Left lung (tissue), 10 donors: ENCODE results near the gene CACNA2D3. TPM values are rescaled to one million over a fixed set of nuclear protein-coding genes. Genes with fewer than 3 reads are reported as not detected.

Source experiments
- ATAC-seq: fragments of 200-7000 bp; cut with Tn5 transposase; one replicate; pipeline ENCODE4 v1.9.1; 2020; ENCODE audit warnings: moderate library complexity
- DNase-seq, 4 donors: peaks; one replicate each; pipeline ENCODE4 v3.0.0-alpha.2; 2013 to 2020
- H3K27ac ChIP-seq, 2 donors: fragments of 200-600 bp; sonication (generic) in 1 of 2; one replicate each; pipeline versions ENCODE4 v1.5.0 to v1.8.0; 2020 to 2021
- H3K27me3 ChIP-seq, 2 donors: fragments of 200-600 bp; sonication (generic) in 1 of 2; one replicate each; pipeline versions ENCODE4 v1.5.0 to v1.8.0; 2020 to 2021
- H3K36me3 ChIP-seq, 2 donors: fragments of 200-600 bp; sonication (generic) in 1 of 2; one replicate each; pipeline versions ENCODE4 v1.5.0 to v1.8.0; 2020 to 2021
- H3K4me1 ChIP-seq, 2 donors: fragments of 200-600 bp; one replicate each; pipeline ENCODE4 v1.8.0; 2021
- H3K4me3 ChIP-seq, 2 donors: fragments of 200-600 bp; sonication (generic) in 1 of 2; one replicate each; pipeline versions ENCODE4 v1.5.0 to v1.8.0; 2020 to 2021; ENCODE audit warnings: mild to moderate bottlenecking in 1 of 2
- H3K9me3 ChIP-seq, 2 donors: fragments of 200-600 bp; sonication (generic) in 1 of 2; one replicate each; pipeline versions ENCODE4 v1.5.0 to v1.8.0; 2020 to 2021
- intact Hi-C, 2 donors: fragments of 100-400 bp; cut with DNase I; formaldehyde crosslinking; loops; one replicate each; pipeline versions ENCODE4 v1.11.2 to v1.14.2; 2022
- polyA plus RNA-seq, 6 donors: library from polyadenylated mRNA; unstranded; fragments of 120-200 nt; gene quantifications; one replicate each; pipeline ENCODE4 v1.2.1, GENCODE V29; 2013; ENCODE audit not compliant: insufficient read length in 6 of 6
- total RNA-seq, 2 donors: library from RNA; stranded (reverse); fragmentation: NEBNext Ultra II Directional; extraction: Animal tissue kit (Norgen Biotek cat#: 25700); gene quantifications; one replicate each; pipeline ENCODE4 v1.2.1, GENCODE V29; 2021
- TF ChIP-seq, protein P1 (sequence below), 2 donors: fragments of 200-600 bp; sonication (generic) in 1 of 2; IDR thresholded peaks; one replicate each; pipeline versions ENCODE4 v1.5.0 to v1.8.0; 2021; ENCODE audit warnings: antibody characterized with exemption in 2 of 2
- donor health status: DM: no; HTN: yes; CAD: no.
- donor health status: DM: no; HTN: no; CAD: no.

CACNA2D3 gene
- total and polyA plus RNA-seq, 8 donors: 1.1 to 2.7 (median 1.5) TPM

DNA sequence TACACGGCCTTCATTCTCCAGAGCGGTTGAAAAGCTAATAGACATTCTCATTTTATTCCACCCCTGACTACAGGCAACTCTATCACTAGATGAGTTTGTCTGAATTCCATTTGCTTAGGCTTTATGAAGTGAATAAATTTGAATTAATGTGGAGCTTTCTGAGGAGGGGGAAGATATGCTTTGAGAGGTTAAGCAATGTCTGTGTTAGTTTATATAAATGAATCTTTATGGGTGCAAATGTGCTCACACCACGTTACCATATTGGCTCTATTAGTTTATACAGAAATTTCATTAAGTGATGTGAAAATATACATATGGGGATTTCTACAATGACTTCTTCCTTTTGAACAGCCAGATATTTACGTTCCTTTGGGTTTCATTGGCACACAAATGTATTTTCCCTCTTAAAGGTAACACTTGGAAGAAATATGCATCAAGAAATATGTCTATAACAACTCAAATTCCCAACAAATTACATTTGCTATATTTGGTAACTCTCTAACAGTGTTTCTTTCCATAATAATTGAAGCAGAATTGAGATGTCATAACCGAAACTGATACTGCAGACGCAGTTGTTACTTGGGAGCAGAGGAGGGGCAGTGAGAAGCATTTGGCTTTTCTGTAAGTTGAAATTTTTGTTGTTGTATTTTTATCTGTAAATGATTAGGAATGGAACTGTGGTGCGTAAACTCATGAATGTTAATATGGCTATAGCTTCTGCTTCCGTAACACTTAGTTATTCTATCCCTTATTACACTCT, 359.4 kb downstream of the CACNA2D3 start:
- TF ChIP-seq, protein P1, sequence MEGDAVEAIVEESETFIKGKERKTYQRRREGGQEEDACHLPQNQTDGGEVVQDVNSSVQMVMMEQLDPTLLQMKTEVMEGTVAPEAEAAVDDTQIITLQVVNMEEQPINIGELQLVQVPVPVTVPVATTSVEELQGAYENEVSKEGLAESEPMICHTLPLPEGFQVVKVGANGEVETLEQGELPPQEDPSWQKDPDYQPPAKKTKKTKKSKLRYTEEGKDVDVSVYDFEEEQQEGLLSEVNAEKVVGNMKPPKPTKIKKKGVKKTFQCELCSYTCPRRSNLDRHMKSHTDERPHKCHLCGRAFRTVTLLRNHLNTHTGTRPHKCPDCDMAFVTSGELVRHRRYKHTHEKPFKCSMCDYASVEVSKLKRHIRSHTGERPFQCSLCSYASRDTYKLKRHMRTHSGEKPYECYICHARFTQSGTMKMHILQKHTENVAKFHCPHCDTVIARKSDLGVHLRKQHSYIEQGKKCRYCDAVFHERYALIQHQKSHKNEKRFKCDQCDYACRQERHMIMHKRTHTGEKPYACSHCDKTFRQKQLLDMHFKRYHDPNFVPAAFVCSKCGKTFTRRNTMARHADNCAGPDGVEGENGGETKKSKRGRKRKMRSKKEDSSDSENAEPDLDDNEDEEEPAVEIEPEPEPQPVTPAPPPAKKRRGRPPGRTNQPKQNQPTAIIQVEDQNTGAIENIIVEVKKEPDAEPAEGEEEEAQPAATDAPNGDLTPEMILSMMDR (IDR thresholded peaks at IDR 0.05): no peak
- no peak overlapping the region for H3K4me3 ChIP-seq
- intact Hi-C loops: no loop called here
- H3K27me3 ChIP-seq: no peaks in the 10 kb centered on the region
- ATAC-seq: no peak
- H3K9me3 ChIP-seq: peaks cover 0 to 5% of the 10 kb centered on the region in 2 donors
- H3K36me3 ChIP-seq: no peaks in the 10 kb centered on the region
- H3K27ac ChIP-seq: no peak overlapping the region
- DNase-seq: peak in 2 of 4 donors; percentile 63 to 64
- no peaks in the 10 kb centered on the region for H3K4me1 ChIP-seq

DNA sequence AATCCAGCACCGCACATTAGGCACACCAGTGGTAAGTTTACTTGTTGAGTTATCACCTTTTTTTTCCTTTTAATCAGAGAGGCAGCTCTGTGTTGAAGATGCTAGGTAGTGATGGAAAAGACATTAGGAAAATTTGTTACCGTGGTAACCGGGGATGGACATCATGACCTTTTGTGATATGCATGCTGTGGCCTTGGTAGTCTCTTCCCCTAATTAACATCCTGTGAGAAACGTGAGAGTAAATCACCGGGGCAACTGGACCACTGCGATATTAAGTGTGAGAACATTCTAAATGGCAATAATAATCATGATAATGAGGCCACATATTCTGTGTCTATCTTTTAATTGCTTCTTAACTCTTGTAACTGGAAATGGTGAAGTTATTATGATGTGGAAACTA, 362.0 kb downstream of the CACNA2D3 start:
- DNase-seq (no peak), ATAC-seq (no peak)

DNA sequence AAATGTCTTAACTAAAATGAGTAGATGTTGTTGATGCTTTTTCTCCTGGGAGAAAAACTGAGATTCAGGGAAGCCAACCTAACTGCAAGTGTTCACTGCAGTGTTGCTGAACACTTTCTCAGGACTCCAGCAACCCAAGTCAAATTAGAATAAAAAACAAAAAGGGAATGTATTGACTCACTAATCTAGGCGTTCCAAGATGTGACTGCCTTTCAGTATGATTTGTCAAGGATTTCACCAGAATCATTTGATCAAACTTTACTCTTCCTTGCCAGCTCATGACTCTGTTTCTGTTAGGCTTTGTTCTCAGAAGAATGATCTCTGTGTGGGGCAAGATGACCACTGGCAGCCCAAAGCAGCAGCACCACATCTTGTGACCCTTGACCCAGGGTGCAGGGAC, 364.0 kb downstream of the CACNA2D3 start:
- no peak overlapping the region for H3K27ac ChIP-seq
- no peak overlapping the region for H3K4me3 ChIP-seq
- ATAC-seq (no peak), DNase-seq (no peak)
- H3K4me1 ChIP-seq: no peaks in the 10 kb centered on the region
- H3K27me3 ChIP-seq: no peaks in the 10 kb centered on the region
- TF ChIP-seq, protein P1 (IDR thresholded peaks at IDR 0.05): no peak
- H3K36me3 ChIP-seq: no peaks in the 10 kb centered on the region
- no peaks in the 10 kb centered on the region for H3K9me3 ChIP-seq
- intact Hi-C loops: no loop called here

More for the DNA sequence above, 362.0 kb downstream of the CACNA2D3 start:
- TF ChIP-seq, protein P1 (IDR thresholded peaks at IDR 0.05): no peak
- Histone ChIP-seq H3K27me3 (no peaks in the 10 kb centered on the region), H3K4me1 (no peaks in the 10 kb centered on the region), H3K4me3 (no peak overlapping the region), H3K9me3 (no peaks in the 10 kb centered on the region), H3K36me3 (no peaks in the 10 kb centered on the region), H3K27ac (no peak overlapping the region)
- intact Hi-C loops: no loop called here

DNA sequence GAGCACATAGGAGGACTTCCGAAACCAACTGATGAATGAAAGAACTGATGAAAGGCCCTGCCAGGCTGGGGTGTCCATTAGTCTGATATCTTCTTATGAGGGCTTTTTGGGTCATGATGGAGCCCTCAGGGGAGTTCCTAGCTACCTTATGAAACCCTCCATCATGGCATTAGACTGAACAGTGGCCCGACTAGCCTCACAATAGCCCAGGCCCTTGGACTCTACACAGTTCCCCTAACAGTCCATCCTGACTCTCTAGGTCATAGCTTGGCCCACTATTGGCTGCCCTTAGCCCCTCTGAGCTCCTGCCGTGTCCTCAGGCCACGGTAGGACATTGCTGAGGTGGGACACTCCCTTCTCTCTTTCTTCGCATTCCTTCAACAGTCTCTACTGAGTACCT, 365.9 kb downstream of the CACNA2D3 start:
- TF ChIP-seq, protein P1 (IDR thresholded peaks at IDR 0.05): no peak
- intact Hi-C loops: no loop called here
- H3K27ac ChIP-seq: no peak overlapping the region
- H3K4me1 ChIP-seq: no peaks in the 10 kb centered on the region
- ATAC-seq (no peak), DNase-seq (no peak)
- H3K4me3 ChIP-seq: no peak overlapping the region
- H3K9me3 ChIP-seq: no peaks in the 10 kb centered on the region
- no peaks in the 10 kb centered on the region for H3K27me3 ChIP-seq
- no peaks in the 10 kb centered on the region for H3K36me3 ChIP-seq

DNA sequence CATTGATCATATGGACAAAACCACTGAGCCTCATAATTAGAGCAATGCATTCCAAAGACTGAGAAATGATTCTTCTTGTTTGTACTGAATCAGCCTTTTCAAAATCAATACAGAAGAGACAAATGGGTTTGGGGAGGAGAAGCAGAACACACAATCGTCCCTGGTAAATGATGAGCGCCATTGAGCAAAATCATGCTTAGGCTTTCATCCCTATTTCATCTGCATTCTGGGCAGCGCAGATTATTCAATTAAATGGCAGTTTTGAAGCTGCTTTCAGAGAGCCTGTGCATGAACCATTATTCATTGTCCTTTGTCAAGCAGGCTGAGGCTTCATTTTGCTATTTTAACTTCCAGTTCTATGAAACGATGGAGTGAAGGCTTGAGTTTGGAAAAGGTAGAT, 371.9 kb downstream of the CACNA2D3 start:
- ATAC-seq: no peak
- intact Hi-C loops: no loop called here
- H3K9me3 ChIP-seq: peaks cover 0 to 18% of the 10 kb centered on the region in 2 donors
- H3K36me3 ChIP-seq: no peaks in the 10 kb centered on the region
- DNase-seq: no peak
- no peaks in the 10 kb centered on the region for H3K4me1 ChIP-seq
- TF ChIP-seq, protein P1 (IDR thresholded peaks at IDR 0.05): no peak
- H3K4me3 ChIP-seq: no peak overlapping the region
- H3K27me3 ChIP-seq: no peaks in the 10 kb centered on the region
- H3K27ac ChIP-seq: no peak overlapping the region
